ENCODE data around the gene RNFT2.
A peak's percentile ranks its signal among the peaks of the same experiment; 100 is the strongest.
"Not testable (repeated sequence)": the region's sequence is repeated elsewhere in the genome, so short reads cannot be mapped to it uniquely, and the experiment has no call there.

The RNFT2 gene

DNA sequence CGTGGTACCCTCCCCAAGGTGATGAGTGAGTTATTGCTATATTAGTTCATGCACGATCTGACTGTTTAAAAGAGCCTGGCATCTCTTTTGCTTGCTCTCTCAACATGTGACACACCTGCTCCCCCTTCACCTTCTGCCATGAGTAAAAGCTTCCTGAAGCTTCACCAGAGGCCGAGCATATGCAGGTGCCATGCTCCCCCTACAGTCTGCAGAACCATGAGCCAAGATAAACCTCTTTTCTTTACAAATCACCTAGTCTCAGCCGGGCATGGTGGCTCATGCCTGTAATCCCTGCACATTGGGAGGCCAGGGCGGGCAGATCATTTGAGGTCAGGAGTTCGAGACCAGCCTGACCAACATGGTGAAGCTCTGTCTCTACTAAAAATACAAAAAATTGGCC is 61.8 kb downstream of the RNFT2 start:
- no peak for DNase-seq

DNA sequence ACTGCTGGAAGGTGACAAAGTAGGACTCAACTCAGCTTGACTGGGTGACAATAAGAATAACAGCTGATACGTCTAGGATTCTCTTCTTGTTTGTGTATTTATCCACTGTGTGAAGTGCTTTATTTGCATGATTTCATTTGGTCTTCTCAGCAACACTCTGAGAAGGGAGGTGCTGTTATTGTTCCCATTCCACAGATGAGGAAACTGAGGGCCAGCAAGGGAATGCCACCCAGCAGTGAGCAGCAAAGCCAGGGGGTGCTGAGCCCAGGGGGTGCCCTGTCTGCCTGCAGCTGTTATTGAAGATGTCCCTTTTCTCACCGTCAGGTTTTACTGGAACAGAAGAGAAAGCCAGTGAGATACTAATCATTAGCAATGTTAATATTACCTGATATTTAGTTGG is 62.8 kb downstream of the RNFT2 start:
- no peak for DNase-seq

DNA sequence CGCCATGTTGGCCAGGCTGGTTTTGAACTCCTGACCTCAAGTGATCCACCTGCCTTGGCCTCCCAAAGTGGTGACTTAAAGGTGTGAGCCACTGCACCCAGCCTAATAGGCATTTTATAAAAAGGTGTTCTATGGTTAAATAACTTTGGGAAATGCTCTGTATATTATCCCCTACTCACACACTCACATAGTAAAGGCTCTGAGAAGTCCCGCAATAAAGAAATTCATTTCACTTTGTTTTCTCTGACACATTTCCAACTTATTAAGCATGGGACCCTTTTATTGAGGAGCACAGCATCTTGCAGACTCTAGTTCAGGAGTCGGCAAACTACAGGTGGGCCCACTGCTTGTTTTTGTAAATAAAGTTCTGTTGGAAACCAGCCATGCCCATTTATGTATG is 63.9 kb downstream of the RNFT2 start:
- no peak for DNase-seq

DNA sequence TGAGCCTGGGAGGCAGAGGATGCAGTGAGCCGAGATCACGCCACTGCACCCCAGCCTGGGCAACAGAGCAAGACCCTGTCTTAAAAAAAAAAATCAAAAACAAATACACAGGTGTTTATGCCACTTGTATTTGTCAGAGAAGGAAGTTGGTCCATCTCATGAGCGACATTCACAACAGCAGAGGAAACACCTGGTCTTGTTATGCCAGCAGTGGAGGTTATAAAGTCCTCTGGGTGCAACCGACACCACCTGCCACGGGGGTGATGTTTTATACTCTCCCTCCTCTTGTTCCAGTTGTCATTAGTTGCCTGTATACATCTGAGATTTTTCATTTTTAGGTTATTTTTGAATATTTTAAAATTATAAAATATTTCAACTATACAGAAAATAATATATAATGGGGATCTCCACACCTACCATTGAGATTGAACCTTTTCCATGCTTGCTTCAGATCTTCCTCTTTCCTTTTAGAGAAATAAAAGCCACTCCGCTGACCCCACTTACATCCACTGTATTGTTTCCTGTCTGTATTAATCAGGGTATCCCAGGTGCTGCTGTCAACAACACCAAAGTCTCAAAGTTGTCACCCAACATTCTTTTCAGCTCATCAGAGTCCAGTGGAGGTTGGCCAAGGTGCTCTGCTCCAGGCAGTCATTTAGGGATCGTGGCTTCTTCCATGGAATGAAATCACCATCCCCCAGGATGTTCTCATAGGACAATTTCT is 65.1 kb downstream of the RNFT2 start:
- no peak for DNase-seq

DNA sequence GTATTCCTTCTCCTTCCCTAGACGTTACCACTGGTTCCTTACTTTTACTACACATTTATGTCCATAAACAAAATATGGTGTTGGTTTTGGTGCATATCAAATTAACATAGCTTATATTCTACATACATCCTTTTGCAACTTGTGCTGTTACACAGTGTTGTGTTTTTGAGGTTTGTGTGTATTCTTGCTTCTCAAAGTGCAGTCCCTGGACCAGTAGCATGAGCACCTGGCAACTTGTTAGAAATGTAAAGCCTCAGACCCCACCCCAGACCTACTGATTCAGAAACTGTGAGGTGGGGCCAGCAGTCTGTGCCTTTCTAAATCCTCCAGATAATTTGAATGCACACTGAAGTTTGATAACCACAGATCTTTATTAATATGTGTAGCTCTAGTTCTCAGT is 65.9 kb downstream of the RNFT2 start:
- DNase-seq = no peak

DNA sequence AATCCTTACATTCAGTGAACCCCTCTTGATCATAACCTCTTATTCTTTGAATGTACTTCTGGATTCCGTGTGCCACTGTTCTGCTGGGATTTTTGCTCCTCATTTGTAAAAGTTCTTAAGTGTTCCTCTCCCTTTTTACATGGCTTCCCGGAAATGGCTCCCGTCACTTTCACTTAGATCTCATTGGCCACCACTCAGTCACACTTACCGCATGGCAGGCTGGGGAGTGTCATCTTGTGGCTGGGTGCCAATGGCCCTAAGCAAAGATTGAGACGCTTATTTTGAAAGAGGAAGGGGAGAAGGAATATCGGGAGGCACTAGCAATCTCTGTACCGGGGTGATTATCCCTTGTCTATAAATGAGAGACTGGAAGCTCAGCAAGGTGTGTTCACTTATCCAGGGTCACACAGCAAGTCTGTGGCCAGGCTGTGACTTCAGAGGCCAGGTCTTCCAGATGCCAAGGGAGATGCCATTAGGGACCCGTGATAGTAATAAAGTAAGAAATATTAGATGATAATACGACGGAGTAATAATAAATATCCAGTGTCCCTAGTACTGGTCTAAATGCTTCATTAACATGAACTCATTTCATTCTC is 68.8 kb downstream of the RNFT2 start:
- DNase-seq = no peak

DNA sequence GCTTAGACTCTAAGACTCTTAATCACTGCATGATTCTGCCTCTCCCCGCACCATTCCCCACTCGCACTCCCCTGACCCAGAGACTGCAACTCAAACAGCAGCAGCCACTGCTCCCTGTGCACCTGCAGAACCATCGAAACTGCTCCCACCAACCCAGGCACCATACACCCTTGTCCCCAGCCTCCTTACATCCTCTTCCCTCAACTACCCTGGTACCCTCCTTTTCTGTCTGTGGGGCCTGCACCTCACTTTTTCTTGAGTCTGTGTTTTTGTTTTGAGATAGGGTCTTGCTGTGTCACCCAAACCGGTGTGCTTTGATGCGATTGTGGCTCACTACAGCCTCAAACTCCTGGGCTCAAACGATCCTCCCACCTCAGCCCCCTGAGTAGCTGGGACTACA is 69.4 kb downstream of the RNFT2 start:
- DNase-seq = no peak

DNA sequence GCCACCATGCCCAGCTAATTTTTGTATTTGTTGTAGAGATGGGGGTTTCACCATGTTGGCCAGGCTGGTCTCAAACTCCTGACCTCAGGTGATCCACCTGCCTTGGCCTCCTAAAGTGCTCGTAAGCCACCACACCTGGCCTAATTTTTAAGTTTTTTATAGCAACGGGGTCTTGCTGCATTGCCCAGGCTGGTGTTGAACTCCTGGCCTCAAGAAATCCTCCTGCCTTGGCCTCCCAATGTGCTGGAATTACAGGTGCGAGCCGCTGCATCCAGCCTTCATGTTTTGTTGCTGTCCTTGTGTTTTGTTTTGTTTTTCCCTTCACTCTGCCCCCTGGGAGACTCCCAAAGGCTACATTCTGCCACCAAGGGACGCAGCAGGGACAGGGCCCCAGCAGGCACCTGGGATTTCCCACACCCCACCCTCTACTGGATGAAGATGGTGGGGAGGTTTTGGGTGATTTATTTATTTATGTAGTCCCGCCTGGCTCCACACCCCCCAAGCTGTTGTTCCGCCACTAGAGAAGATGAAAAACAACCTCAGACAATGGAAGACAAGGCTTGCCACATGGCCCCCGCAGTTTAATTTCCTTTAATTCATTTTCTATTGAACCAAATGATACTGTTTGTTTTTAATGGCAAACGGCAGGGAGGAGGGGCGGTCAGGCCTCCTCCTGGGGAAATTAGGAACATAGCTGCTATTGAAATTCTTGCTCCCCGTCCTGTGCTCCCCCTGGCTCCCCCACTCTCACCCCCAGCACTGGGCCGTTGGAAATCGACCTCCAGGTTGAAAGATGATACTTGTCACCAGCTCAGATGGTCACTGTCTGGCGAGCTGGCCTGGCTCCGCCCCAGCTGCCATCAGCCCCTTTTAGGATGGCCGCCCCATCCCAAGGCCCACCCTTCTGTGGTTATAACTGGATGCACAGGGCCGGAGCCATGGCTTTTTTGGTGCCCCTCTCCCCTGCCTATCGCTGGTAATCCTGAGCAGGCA is 70.3 kb downstream of the RNFT2 start:
- no peak for DNase-seq

DNA sequence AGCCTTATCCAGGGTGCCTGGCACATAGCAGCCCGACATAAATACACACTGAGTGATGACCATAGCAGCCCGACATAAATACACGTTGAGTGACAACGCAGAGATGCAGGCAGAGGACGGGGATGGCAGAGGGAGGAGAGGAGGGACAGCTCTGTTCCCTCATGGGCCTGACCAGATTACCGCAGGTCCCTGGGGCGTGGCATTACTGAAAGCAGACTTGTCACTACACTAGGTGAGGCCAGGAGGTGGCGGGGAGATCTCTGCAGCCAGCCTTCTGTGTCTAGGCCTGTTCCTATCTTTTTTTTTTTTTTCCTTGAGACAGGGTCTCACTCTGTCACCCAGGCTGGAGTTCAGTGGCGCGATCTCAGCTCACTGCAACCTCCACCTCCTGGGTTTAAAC is 74.1 kb downstream of the RNFT2 start:
- no peak for DNase-seq

DNA sequence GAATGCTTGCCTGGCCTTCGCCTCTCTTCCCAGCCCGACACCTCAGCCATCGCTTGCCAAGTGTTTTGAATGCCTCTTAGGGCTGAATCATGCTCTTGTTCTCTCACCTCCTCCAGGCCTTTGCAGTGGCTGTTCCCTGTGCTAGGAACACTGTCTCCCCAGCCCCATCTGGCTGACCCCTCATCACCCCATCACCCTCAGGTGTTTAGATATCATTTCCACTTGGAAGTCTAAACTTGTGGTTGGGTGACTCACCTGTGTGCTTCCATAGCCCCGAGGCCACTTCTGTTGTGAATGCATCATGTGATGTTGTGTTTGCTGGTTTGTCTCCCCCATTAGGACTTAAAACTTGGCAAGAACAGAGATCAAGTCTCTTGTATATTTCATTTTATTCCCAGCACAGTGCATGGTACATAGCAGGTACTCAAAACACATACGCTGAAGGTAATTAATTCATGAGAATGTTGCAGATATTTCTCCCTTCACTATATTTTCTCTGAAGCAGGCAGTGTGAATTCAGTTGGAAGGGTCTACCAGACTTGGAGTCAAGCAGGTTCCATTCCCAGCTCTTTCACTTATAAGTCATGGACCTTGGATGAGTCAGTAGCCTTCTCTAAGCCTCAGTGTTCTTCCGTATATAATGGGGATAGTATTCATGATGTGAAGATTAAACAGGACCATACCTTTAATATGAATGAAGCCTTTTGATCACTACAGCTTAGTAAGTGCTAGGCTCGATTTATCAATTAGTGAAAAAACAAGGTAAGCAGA is 75.3 kb downstream of the RNFT2 start:
- peak; percentile 21 for DNase-seq

DNA sequence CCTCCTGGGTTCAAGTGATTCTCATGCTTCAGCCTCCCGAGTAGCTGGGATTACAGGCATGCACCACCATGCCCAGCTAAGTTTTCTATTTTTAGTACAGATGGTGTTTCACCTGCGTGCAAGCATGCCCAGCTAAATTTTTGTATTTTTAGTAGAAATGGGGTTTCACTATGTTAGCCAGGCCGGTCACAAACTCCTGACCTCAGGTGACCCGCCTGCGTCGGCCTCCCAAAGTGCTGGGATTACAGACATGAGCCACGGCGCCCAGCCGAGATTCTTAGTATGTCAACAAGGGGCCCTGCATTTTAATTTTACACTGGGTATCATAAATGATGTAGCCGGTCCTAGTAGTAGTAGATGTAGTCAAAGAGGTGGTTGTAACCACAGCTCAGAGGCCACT is 76.7 kb downstream of the RNFT2 start:
- DNase-seq = not testable (repeated sequence)

DNA sequence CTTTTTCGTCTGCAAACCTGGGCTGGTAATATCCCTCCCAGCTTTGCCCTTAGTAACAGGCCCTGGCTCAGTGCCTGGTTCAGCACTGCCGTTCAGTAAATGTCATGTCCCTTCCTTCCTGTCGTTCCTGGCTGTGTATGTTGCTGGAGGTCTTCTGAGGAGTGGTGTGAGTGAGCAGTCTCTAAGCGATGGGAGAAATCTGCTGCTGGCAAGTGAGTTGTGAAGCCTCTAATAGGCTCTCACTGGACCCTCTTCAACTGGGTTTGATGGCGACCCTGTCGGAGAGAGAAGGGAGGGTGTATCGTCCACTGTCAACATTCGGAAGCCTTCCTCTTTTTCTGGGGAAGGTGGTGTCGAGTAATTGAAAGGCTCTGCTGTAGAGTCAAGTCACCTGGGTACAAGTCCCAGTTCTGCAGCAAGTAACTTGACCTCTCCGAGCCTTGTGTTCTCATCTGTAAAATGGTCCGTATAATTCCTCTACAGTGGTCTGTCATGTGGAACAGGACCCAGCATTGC is 80.3 kb downstream of the RNFT2 start:
- no peak for DNase-seq

DNA sequence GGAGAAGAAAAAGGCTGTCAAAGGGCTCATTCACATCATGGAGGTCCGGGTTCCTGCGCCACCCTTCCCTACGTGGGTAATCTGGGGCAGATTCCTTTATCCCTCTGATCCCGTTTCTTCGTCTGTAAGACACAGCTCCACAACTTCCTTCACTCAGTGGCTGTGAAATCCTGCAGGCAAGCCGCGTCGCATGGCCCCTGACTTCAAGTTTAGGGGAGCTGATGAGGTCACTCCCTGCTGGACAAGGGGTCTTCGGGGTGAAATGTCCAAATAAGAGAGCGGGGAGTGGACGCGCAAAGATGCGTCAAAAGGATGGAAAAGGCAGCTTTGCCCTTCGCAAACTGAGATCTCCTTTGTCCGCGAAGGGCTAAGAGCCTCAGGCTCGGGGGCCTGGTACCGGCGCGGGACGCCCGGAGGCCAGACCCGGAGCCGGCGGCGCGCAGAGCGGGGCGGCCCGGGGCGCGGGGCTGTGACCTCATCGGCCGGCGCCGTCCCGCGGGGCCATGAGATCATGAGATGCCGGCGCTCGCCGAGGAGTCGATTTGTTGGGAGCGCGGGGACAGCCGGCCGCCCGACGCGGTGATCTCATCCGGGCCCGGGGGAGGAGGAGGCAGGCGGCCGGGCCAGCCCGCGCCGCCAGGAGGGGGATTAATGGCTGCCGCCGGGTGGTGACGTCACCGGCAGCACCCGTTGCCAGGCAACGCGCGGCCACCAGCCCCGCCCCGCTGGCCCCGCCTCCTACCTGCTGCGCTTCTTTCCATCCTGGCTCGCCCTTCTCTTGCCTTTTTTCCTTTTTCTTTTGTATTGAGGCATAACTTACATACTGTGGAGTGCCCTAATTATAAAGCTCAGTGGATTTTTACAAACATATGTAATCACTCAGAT is 81.1 kb downstream of the RNFT2 start:
- peak; percentile 90 for DNase-seq

DNA sequence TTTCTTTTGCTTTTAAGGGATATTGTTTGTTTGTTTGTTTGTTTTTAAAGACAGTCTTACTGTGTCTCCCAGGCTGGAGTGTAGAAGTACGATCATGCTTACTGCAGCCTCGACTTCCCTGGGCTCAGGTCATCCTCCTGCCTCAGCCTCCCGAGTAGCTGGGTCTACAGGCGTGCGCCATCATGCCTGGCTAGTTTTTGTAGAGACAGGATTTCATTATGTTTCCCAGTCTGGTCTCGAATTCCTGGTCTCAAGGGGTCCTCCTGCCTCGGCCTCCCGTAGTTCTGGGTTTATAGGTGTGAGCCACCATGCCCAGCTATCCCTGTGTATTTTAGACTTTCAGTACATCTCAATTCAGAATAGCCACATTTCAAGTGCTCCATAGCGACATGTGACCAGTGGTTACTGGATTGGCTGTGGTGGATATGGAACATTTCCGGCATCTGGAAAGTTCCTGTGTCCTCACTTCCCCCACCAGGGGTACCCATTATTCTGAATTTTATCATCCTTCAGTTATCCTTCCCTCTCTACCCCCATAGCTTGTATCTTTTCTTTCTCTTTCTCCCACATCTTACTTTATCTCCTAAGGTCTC is 82.0 kb downstream of the RNFT2 start:
- no peak for DNase-seq

DNA sequence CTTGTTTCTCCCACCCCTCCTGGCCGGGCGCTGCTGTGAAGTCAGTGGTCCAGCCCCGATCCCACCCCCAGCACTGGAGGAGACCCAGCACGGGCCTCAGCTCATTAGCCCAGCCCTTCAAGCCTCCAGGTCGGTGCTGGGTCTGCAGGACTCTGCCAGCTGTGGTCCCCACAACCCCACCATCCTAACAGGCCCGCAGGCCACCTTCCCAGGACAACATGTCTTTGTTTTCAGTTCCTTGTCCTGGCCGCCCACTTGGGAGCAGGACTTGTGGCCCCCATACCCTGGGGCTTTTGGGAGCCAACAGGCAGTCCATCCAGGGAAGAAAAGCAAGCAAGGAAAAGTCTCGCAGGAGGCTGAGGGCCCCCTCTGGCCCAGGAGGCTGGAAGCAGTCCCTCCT is 83.2 kb downstream of the RNFT2 start:
- no peak for DNase-seq

DNA sequence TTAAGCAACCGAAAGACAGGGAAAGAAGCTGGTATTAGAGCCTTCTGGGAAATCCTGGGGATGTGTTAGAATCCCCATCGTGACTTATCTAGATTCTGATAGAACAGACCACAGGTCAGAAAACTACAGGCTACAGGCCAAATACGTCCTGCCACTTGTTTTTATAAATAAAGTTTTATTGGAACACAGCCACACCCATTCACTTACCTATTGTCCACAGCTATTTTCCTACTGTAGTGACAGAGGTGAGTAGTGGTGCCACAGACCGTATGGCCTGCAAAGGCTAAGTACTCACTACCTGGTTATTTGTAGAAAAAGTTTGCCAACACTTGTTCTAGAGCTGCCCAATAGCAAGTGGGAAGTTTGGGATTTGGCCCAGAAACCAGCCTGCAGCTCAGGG is 89.3 kb downstream of the RNFT2 start:
- DNase-seq = no peak

DNA sequence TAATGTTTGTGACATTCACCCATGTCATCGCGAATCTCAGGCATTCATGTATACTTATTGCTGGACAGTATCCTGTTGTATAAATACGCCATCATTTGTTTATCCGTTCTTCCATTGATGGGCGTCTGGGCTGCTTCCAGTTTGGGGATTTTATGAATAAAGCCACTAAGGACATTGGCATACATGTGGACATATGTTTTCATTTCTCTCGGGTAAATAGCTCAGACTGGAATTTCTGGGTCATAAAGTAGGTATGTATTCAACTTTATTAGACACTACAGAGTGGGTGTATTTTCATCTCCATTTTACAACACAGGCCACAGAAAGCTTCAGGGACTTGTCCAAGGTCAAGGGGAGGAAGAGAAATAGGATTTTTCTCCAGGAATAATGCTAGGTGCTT is 94.2 kb downstream of the RNFT2 start:
- no peak for DNase-seq

DNA sequence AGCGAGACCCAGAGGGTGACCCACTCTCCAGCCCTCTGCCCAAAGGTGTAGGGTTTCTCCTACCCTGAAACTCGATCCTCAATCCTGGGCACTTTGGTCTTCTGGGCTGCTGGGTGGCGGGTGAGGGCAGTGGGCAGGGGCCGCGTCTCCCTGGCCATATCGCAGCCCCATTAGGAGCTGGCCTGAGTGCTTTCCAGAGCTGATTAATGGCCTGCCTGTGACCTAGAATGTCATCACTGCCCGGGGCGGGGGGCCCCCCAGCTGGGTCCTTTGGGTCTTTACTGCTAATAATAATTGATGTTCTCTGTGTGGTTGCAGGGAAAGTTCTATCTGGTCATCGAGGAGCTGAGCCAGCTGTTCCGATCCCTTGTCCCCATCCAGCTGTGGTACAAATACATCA is 95.4 kb downstream of the RNFT2 start:
- DNase-seq = no peak

DNA sequence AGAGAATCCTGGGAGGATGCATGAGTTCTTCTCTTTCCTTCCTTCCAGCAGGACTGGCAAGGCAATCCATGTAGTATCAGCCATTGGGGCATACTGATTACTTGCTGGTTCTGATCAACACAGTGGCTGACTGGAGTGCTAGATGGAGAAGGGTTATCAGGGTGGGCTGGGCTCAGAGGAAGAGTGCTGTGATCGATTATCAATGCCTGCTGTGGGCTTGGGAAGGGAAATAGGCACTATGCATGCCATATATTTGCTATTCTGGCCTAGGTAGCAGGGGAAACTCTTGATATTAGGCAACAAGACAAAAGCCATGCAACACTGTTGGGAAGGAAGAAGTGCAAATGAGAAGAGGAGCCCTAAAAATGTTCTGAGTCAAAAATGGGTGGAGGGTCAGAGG is 97.4 kb downstream of the RNFT2 start:
- DNase-seq = no peak

DNA sequence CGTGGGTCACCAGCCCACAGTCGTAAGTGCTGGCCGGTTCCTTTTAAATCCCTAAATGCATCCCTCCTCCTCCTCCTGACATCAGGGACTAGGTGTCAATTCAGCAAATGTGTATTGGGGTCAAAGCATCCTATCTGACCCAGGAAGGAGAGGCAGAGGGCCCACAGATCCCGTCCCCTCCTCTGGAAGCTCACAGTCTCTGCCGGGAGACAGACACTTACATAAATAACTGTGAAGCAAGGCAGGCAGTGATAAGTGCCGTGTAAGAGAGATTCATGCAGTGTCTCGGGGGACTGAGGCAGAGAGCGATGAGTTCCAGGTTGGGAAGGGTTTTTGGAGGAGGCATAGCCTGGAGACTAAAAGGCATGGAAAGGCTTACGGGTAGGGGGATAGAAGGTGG is 99.0 kb downstream of the RNFT2 start:
- DNase-seq = no peak

DNA sequence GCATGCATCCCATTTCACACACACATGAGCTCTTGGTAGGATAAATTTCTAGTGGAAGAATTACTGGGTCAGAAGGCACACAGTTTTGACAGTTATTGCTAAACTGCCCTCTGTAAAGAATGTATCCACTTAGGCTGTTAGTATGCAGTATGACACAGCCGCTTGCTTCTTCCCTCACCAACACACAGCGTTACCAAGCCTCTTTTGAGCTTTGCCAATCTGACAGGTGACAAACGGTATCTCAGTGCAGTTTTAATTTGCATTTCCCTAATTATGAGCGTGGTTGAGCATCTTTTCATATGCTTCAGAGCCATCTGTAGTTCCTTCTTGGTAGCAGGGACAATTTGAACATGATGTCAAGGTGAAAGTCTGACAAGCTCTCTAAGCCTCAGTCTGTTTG is 100.2 kb downstream of the RNFT2 start:
- no peak for DNase-seq

Data from DMS79 treated with DMSO at 0.1 percent for 48 hours (cell line).